Renal cortical epithelial cell (primary cell): Measurements from ENCODE around the gene RPS6KA1. TPM values are rescaled to one million over a fixed set of nuclear protein-coding genes. Genes with fewer than 3 reads are reported as not detected.
"Not testable (repeated sequence)": the region's sequence is repeated elsewhere in the genome, so short reads cannot be mapped to it uniquely, and the experiment has no call there.

Experiments
- DNase-seq: peaks from one replicate; pipeline ENCODE4 v3.0.0-alpha.2; 2011; ENCODE audit warnings: low read depth
- total RNA-seq: library from RNA; depleted of rRNA; stranded (reverse); fragments of >200 nt; gene quantifications from 2 replicates; pipeline ENCODE4 v1.2.3, GENCODE V29; 2014

The RPS6KA1 gene
- total RNA-seq, 1 donor from 2014 or later: 81.5 TPM

DNA sequence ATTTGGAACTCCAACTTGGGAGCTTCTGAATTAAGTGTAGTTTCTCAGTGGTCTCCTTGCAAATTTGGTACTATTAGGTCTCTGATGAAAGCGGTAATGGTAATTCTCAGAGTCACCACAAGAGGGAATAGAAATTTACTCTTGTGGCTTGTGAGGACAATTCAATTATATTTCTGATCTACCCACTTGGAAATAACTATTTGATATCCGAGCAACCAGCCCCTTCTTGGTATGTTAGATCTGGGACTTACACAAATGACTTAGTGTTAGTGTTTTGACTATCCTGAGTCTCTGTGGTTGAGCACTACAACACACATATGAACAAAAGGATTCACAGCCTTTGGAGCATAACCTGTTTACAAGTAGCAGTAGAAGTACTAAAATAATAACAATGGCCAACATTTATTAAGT, 68.1 kb downstream of the RPS6KA1 start:
- DNase-seq: peak; percentile 69

DNA sequence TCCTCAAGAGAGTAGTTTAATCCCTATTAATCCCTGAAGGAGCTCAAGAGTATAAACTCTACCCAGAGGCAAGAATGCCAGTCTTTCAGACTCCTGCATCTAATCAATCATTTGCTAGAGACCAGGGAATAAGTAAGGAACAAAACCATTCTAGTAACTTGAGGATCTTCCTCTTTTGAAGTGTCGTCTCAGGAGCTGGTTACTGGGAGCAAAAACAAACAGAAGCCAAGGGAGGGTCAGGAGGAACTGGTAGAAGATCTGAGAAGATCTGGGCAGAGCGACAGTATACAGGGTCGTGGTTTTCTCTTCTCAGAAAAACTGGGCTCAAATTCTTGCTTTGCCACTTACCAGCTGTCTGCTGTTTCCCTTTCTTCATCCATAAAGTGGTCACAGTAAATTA, 69.3 kb downstream of the RPS6KA1 start:
- DNase-seq: peak; percentile 53

DNA sequence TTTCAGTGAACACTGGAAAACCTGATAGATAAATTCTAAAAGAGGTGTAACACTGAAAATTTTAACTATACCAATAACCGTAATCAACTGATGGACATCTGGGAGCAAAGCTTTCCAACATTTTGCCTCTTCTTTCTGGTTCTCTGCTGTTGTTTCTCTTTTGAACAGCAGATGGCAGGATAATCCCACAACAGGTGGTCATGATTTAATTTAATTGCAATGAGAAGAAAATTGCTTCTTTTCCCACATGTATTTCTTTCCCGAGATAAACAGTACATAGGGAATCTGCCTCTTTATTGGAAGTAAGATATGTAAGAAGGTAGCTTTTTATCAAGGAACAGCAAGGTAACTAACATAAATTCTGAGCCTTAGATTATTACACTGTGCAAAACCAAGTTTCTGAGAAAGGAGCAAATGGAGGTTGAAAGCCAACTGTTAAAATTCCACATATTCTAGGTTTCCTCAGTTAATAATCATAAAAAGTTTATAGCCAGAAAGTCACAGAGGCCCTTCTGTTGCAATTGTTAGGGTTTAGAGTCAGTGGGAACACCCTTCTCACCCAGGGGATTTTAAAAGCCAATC, 72.9 kb downstream of the RPS6KA1 start:
- peak; percentile 68 for DNase-seq

DNA sequence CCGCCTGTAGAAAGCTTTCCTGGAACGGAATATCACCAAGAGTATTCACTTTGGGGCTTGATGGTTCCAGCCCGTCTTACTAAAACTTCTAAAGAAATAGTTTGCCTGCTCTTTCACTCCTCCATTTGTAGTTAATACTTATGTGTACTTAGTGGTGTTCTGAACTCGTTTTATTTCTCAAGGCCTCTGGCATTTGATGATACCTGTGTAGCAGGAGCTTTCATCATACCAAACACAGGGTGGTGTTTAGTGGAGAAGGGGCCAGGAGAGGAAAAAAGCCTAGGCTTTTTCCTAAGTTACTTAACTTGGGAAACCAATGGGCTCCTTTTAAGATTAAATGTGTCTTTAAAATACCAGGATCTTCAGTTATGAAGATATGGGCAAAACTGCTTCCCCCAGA, 74.3 kb downstream of the RPS6KA1 start:
- DNase-seq: no peak

DNA sequence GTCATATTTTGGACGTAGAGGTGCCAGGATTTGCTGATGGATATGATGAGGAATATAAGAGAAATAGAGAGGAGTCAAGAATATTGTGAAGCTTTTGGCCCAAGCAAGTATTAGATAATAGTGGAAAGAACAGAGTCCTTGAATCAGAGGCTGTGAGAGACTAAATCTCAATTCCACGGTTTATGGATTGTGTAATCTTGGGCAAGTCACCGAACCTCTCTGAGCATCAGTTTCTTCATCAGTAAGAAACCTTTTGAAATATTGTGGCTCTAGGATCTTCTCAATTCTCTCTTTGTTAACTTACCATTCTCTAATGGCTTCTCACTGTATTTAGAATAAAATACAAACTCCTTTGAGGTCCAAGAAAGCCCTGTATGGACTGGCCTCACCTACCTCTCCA, 77.6 kb downstream of the RPS6KA1 start:
- no peak for DNase-seq

DNA sequence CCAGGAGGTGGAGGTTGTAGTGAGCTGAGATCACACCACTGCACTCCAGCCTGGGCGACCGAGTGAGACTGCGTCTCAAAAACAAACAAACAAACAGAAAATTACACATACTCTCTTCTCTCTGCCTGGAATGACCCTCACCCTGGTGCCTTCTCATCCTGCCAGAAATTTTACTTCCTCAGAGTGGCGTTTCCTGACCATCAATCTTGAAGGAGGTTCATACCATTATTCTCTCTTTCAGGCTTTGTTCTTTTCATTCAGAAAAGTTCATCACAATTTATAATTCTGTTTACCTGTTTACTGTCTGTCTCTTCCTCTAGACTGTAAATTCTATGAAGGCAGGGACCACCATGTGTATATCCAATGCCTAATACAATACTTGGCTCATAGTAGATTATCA, 79.3 kb downstream of the RPS6KA1 start:
- peak; percentile 22 for DNase-seq

DNA sequence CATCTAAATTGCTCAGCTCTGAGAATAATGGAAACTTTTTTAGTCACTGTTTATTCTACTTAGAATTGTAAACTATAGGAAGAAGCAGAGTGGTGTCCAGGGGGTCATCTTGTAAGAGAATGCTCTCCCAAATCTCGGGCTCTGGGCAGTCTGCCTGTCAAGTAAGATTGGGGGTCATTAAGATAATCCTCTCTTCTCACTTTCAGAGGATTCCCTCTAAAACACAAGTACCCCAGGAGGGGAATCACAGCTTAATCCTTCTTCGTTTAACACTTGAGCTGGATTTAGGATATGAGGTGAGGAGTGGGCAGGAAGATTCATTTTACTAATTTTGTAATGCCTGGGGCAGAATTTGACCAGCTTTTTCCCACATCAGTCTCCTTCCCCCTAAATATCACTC, 81.2 kb downstream of the RPS6KA1 start:
- DNase-seq: no peak

DNA sequence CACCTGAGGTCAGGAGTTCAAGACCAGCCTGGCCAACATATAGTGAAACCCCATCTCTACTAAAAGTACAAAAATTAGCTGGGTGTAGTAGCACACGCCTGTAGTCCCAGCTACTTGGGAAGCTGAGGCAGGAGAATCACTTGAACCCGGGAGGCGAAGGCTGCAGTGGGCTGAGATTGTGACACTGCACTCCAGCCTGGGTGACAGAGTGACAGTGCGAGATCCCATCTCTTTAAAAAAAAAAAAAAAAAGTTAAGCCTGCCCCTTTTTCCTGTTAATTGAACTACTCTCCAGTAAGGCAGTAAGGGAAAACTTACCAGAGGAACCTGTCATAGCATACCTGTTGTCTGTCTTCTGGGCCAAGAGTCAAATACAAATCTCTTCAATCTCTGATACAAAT, 83.1 kb downstream of the RPS6KA1 start:
- not testable (repeated sequence) for DNase-seq

DNA sequence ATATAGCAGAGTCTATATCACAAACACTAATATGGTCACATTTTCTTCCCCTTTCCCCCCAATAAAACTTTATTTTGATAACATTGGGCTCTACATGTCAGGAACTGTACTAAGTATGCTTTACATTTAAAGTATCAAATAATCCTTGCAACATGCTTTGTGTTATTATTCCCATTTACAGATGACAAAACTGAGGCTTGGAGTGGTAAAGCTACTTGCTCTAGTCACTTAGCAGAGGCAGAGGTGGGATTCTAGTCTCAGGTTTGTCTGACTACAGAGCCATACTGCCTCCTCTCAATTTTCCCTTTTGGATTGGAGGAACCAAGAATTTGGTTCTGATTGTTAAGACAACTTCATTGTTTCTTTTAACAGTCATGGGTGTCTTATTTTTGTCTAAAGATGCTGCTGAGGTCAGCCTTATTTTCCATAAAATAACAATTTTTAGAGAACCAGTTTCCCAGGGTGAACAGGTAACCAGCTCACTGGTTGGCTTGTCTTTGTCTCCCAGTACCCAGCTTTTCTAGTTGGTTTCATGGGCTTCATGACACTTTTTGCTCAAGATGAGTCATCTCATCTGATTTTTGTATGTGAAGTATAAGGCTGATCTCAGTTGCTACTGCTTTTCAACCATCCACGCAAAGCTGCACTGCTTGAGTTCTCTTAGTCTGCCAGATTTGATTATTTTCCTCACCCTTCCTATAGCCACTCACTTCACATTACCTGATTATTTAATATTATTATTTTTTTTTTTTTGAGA, 85.3 kb downstream of the RPS6KA1 start:
- no peak for DNase-seq

DNA sequence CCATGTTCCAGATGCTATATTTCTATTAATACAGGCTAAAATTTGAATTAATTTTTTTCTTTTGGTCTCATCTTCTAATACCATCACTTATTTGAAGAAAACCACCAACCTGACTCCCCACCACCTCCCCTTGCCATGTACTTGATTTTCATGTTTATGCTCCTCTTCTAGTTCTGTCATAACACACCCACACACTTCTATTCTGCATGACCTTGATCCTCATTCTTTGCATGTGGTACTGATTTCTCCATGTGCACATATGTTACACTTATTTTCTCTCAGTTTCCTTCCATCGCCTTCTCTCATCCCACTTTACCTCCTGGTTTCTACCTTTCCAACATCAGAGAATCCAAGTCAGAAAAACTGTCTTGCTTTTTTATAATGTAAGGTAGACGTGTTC, 87.3 kb downstream of the RPS6KA1 start:
- no peak for DNase-seq

DNA sequence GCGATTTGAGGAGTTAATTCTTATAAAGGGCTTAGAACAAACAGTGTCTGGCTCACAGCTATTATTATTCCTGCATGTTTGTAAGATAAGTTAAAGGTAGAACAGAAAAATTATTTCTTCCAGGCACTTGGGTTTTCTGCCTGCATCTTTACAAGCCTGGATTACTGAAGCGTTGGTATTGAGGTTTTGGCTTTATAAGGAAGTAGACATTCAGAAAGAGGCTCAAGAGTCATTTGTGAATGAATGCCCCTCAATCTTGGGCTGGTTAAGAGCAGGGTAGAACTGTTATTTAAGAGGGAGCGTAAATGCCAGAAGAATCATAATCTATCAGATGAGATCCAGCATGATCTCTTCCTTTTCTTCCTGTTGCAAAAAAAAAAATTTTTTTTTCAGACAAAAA, 89.0 kb downstream of the RPS6KA1 start:
- DNase-seq: peak; percentile 33

Other genes starting within 250 kb of the RPS6KA1 start
- 12.8 and 17.5 TPM in 2 replicates for gene SH3BGRL3, start 249.7 kb upstream of the RPS6KA1 start, total RNA-seq
- gene UBXN11, start 223.1 kb upstream of the RPS6KA1 start, total RNA-seq: 1.9 and 9.6 TPM in 2 replicates
- gene CD52, start 211.8 kb upstream of the RPS6KA1 start, total RNA-seq: not detected in 2 replicates
- gene CRYBG2, start 175.6 kb upstream of the RPS6KA1 start, total RNA-seq: 0.35 and 7.1 TPM in 2 replicates
- not detected in 2 replicates for gene ZNF683, start 157.0 kb upstream of the RPS6KA1 start, total RNA-seq
- not detected in 2 replicates for gene LIN28A, start 118.9 kb upstream of the RPS6KA1 start, total RNA-seq
- gene DHDDS, start 97.4 kb upstream of the RPS6KA1 start, total RNA-seq: 39.1 and 43.9 TPM in 2 replicates
- 63.2 and 94.5 TPM in 2 replicates for gene HMGN2, start 57.3 kb upstream of the RPS6KA1 start, total RNA-seq
- gene ARID1A, start 166.3 kb downstream of the RPS6KA1 start, total RNA-seq: 6.4 and 60.4 TPM in 2 replicates